ENCODE data around the gene ABR.

Gene ABR

DNA sequence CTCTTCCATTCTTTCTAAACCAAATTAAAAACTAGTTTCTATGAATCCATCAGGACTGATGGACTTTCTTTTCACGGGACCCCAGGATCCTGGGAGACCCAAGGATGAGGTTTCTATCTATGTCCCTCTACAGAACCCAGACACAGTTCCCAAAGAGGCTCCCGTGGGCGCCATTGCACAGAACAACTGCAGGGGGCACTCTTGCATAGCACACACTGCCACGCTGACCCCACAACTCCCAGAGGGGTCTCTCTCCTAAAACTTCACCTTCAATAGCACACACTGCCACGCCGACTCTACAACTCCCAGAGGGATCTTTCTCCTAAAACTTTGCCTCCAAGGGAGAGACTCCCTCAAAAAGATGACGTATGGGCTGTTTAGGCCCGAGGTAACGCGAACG is 9.0 kb downstream of the ABR start:
- Histone ChIP-seq H3K4me1 (peaks cover 2% of the 10 kb centered on the region), H3K36me3 (ENCODE audit: control insufficient read depth, insufficient read depth, low read length) (no peaks in the 10 kb centered on the region), H2AFZ (no peak overlapping the region), H3K4me3 (ENCODE audit: low read depth, low read length) (no peak overlapping the region), H3K9ac (no peak overlapping the region), H3K4me2 (ENCODE audit: low read length) (no peak overlapping the region), H3K27me3 (ENCODE audit: control insufficient read depth, insufficient read depth, low read length) (no peaks in the 10 kb centered on the region), H3K9me3 (ENCODE audit: control insufficient read depth, low read length) (no peaks in the 10 kb centered on the region), H3K79me2 (peaks cover 10% of the 10 kb centered on the region), H3K27ac (no peak overlapping the region)
- TF ChIP-seq, protein P1, sequence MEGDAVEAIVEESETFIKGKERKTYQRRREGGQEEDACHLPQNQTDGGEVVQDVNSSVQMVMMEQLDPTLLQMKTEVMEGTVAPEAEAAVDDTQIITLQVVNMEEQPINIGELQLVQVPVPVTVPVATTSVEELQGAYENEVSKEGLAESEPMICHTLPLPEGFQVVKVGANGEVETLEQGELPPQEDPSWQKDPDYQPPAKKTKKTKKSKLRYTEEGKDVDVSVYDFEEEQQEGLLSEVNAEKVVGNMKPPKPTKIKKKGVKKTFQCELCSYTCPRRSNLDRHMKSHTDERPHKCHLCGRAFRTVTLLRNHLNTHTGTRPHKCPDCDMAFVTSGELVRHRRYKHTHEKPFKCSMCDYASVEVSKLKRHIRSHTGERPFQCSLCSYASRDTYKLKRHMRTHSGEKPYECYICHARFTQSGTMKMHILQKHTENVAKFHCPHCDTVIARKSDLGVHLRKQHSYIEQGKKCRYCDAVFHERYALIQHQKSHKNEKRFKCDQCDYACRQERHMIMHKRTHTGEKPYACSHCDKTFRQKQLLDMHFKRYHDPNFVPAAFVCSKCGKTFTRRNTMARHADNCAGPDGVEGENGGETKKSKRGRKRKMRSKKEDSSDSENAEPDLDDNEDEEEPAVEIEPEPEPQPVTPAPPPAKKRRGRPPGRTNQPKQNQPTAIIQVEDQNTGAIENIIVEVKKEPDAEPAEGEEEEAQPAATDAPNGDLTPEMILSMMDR (IDR thresholded peaks at IDR 0.05) = no peak

DNA sequence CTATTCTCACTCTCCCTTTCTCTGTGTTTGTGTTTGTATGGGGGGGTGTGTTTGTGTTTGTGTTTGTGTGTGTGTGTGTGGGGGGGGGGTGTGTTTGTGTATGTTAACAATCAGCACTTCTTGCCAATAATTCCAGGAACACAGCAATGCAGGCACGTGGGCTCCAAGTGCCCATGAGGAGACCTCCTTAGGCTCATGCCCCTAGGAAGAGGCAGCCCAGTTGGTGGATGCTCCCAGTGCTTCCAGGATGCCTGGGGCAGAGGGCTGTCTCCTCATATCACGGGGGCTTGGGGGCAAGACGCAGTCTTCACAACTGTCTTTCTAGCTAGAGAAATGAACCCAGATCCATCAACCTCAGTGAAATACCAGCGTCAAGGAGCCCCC is 9.9 kb downstream of the ABR start:
- Histone ChIP-seq H2AFZ (no peak overlapping the region), H3K36me3 (ENCODE audit: control insufficient read depth, insufficient read depth, low read length) (no peaks in the 10 kb centered on the region), H3K79me2 (peaks cover 10% of the 10 kb centered on the region), H3K4me1 (peaks cover 2% of the 10 kb centered on the region), H3K9me3 (ENCODE audit: control insufficient read depth, low read length) (no peaks in the 10 kb centered on the region), H3K9ac (no peak overlapping the region), H3K4me2 (ENCODE audit: low read length) (no peak overlapping the region), H3K27ac (no peak overlapping the region), H3K27me3 (ENCODE audit: control insufficient read depth, insufficient read depth, low read length) (no peaks in the 10 kb centered on the region), H3K4me3 (ENCODE audit: low read depth, low read length) (no peak overlapping the region)
- TF ChIP-seq, protein P1 (IDR thresholded peaks at IDR 0.05) = no peak

DNA sequence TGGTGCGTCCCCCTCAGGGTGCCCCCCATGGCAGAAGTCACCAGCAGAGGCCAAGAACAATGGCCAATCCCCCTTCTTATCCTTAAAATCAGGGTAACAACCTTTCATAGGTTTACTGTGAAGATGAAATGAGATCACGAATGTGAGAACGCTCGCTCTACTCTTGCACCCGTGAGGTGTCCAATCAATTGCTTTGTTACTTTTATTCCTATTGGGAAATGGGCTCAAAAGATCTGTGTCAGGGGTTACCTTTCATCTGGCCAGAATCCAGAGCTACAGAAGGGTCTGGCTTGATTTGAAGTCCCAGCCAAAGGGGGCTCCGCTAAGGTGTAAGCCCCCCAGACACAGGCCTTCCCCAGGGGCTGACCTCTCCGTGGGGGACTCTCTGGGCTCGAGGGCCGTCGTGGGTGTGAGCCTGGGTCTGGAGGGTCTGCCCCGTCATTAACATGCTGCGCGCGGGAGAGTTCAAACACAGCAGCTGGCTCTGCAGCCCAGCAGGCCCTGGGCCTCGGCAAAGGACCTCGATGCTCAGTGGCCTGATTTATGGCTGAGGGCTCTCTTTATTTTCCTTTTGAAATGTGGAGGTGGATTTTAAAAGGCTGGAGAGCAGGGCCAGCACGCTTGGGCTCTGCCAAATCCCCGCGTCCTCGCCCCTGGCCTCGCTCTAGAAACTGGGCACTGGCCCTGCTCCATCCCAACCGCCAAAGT is 10.4 kb downstream of the ABR start:
- H3K4me1 ChIP-seq = peaks cover 2% of the 10 kb centered on the region
- no peak overlapping the region for H3K4me3 ChIP-seq (ENCODE audit: low read depth, low read length)
- H3K9ac ChIP-seq = no peak overlapping the region
- no peaks in the 10 kb centered on the region for H3K36me3 ChIP-seq (ENCODE audit: control insufficient read depth, insufficient read depth, low read length)
- H3K27ac ChIP-seq = no peak overlapping the region
- no peak overlapping the region for H2AFZ ChIP-seq
- H3K4me2 ChIP-seq (ENCODE audit: low read length) = no peak overlapping the region
- TF ChIP-seq, protein P1 (IDR thresholded peaks at IDR 0.05) = no peak
- H3K79me2 ChIP-seq = peaks cover 10% of the 10 kb centered on the region
- no peaks in the 10 kb centered on the region for H3K27me3 ChIP-seq (ENCODE audit: control insufficient read depth, insufficient read depth, low read length)
- H3K9me3 ChIP-seq (ENCODE audit: control insufficient read depth, low read length) = no peaks in the 10 kb centered on the region

DNA sequence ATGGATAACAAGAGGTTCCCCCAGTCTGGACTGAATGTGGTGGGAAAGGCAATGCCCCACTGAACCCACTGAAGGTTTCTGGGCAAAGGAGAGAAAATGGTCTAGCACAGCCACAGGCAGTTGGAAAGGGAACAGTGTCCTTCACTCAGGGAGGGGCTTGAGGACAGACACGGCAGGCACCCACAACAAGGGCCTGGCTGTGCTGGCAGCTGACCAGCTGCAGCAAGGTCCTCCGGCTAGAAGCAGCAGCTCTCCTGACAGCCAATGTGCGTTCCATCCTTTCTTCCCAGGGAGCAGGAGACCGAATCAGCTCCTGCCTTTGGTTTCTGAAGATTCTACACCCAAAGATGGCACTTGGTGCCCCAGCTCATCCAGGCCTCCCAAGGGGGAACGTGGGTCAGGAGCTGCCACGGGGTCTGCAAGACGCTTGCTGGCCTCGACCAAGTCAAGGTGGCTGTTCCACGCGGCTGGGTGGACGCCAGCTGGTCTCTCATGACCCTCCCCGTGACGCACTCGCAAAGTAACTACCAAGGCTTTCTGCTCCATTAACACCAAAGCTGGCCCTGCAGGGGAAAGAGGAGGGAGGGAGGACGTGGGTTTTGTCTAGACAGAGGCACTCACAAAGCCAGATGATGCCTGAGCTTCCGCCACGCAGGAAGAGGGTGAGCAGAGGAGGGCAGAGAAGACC is 11.1 kb downstream of the ABR start:
- H3K4me3 ChIP-seq (ENCODE audit: low read depth, low read length) = no peak overlapping the region
- no peaks in the 10 kb centered on the region for H3K9me3 ChIP-seq (ENCODE audit: control insufficient read depth, low read length)
- H3K36me3 ChIP-seq (ENCODE audit: control insufficient read depth, insufficient read depth, low read length) = no peaks in the 10 kb centered on the region
- no peak overlapping the region for H3K4me2 ChIP-seq (ENCODE audit: low read length)
- H3K27ac ChIP-seq = no peak overlapping the region
- peaks cover 2% of the 10 kb centered on the region for H3K4me1 ChIP-seq
- no peaks in the 10 kb centered on the region for H3K27me3 ChIP-seq (ENCODE audit: control insufficient read depth, insufficient read depth, low read length)
- H3K9ac ChIP-seq = no peak overlapping the region
- peaks cover 10% of the 10 kb centered on the region for H3K79me2 ChIP-seq
- TF ChIP-seq, protein P1 (IDR thresholded peaks at IDR 0.05) = no peak
- no peak overlapping the region for H2AFZ ChIP-seq

Measured in parathyroid adenoma (tissue), 2 donors.